Peyer's patch (tissue), 4 donors: ENCODE data around the gene AANAT.

ENCODE experiments used
- CTCF ChIP-seq, 6 experiments: fragments of 450-650 bp in 4 of 6; fragments of 200-600 bp in 2 of 6; sonication (generic) in 1 of 6; IDR thresholded peaks; one replicate each; pipeline ENCODE4 v1.5.1; 2017 to 2019; ENCODE audit warnings: antibody characterized with exemption in 6 of 6, mild to moderate bottlenecking in 3 of 6, moderate library complexity in 1 of 6
- POLR2A ChIP-seq, 2 donors: fragments of 450-650 bp; IDR thresholded peaks; one replicate each; pipeline ENCODE4 v1.5.1; 2017; ENCODE audit warnings: antibody characterized with exemption in 2 of 2, mild to moderate bottlenecking in 2 of 2, moderate library complexity in 2 of 2

GRCh38 chr17:76469076-76469990, 1.9 kb downstream of the AANAT start:
- TF ChIP-seq CTCF (IDR thresholded peaks at IDR 0.05) (no peak), POLR2A (IDR thresholded peaks at IDR 0.05) (no peak)
